CD4-positive, alpha-beta T cell treated with Interleukin-21 for 1 hour (primary cell): Measurements from ENCODE around the gene CHCHD3.
"Not testable (repeated sequence)": the region's sequence is repeated elsewhere in the genome, so short reads cannot be mapped to it uniquely, and the experiment has no call there.

Experiments used
- DNase-seq: peaks from one replicate; pipeline ENCODE4 v3.0.0-alpha.2; 2020

Gene CHCHD3

GRCh38 chr7:132943645-132944044 lies 138.2 kb downstream of the CHCHD3 start:
- no peak for DNase-seq

- no peak for DNase-seq
These were observed 139.2 kb downstream of the CHCHD3 start for GRCh38 chr7:132942701-132943100.

GRCh38 chr7:132941905-132942304 lies 140.0 kb downstream of the CHCHD3 start:
- no peak for DNase-seq

- DNase-seq, result no peak
These were observed 140.5 kb downstream of the CHCHD3 start for GRCh38 chr7:132941428-132941827.

GRCh38 chr7:132940084-132940483 lies 141.8 kb downstream of the CHCHD3 start:
- no peak for DNase-seq

- DNase-seq, result no peak
These were observed 142.4 kb downstream of the CHCHD3 start for GRCh38 chr7:132939495-132939894.

GRCh38 chr7:132937286-132937685 lies 144.6 kb downstream of the CHCHD3 start:
- no peak for DNase-seq

- no peak for DNase-seq
These were observed 146.3 kb downstream of the CHCHD3 start for GRCh38 chr7:132935608-132936007.

- no peak for DNase-seq
These were observed 147.9 kb downstream of the CHCHD3 start for GRCh38 chr7:132934017-132934416.

- no peak for DNase-seq
These were observed 148.8 kb downstream of the CHCHD3 start for GRCh38 chr7:132933072-132933458.

- DNase-seq, result no peak
These were observed 149.4 kb downstream of the CHCHD3 start for GRCh38 chr7:132932296-132933071.

GRCh38 chr7:132930881-132931280 lies 151.0 kb downstream of the CHCHD3 start:
- no peak for DNase-seq

GRCh38 chr7:132929944-132930343 lies 151.9 kb downstream of the CHCHD3 start:
- DNase-seq, result not testable (repeated sequence)

- no peak for DNase-seq
These were observed 162.1 kb downstream of the CHCHD3 start for GRCh38 chr7:132919771-132920170.

- DNase-seq, result no peak
These were observed 166.2 kb downstream of the CHCHD3 start for GRCh38 chr7:132915647-132916046.

GRCh38 chr7:132910657-132911056 lies 171.2 kb downstream of the CHCHD3 start:
- DNase-seq, result no peak

- DNase-seq, result no peak
These were observed 174.4 kb downstream of the CHCHD3 start for GRCh38 chr7:132907380-132907940.

GRCh38 chr7:132906193-132906835 lies 175.6 kb downstream of the CHCHD3 start:
- DNase-seq, result no peak

- peak; percentile 13 for DNase-seq
These were observed 176.8 kb downstream of the CHCHD3 start for GRCh38 chr7:132905136-132905535.

GRCh38 chr7:132904209-132904608 lies 177.7 kb downstream of the CHCHD3 start:
- DNase-seq, result no peak

- DNase-seq, result not testable (repeated sequence)
These were observed 179.6 kb downstream of the CHCHD3 start for GRCh38 chr7:132902294-132902693.

GRCh38 chr7:132901241-132901640 lies 180.6 kb downstream of the CHCHD3 start:
- no peak for DNase-seq

GRCh38 chr7:132899833-132900232 lies 182.1 kb downstream of the CHCHD3 start:
- DNase-seq, result no peak

- DNase-seq, result not testable (repeated sequence)
These were observed 183.2 kb downstream of the CHCHD3 start for GRCh38 chr7:132898641-132899175.
